GM12891 (cell line): ENCODE measurements around the gene RNF150.
"Not testable (repeated sequence)": the region's sequence is repeated elsewhere in the genome, so short reads cannot be mapped to it uniquely, and the experiment has no call there.

Experiments used
- DNase-seq: peaks from one replicate; pipeline ENCODE4 v3.0.0; 2011; ENCODE audit warnings: low spot score; ENCODE audit not compliant: insufficient read length
- FAIRE-seq: peaks from 2 replicates; lab custom pipeline; 2011; peaks lifted over from hg19 to GRCh38; lab: Jason Lieb, UNC
- PAX5 ChIP-seq: IDR thresholded peaks from 2 replicates; pipeline ENCODE4 v1.6.1; 2011; ENCODE audit warnings: low read length, moderate library complexity, mild to moderate bottlenecking; ENCODE audit not compliant: insufficient read depth, severe bottlenecking
- POLR2A ChIP-seq: IDR thresholded peaks from 2 replicates; pipeline ENCODE4 v1.6.1; 2011; ENCODE audit warnings: low read depth, low read length, control low read depth
- POLR2AphosphoS5 ChIP-seq: IDR thresholded peaks from 2 replicates; pipeline ENCODE4 v1.6.1; 2011; ENCODE audit warnings: low read depth, low read length, control low read depth
- POU2F2 ChIP-seq: IDR thresholded peaks from 2 replicates; pipeline ENCODE4 v1.6.1; 2011; ENCODE audit warnings: low read depth, mild to moderate bottlenecking, control low read depth, low read length, moderate library complexity
- SPI1 ChIP-seq: IDR thresholded peaks from 2 replicates; pipeline ENCODE4 v1.6.1; 2011; ENCODE audit warnings: low read depth, low read length, control low read depth
- TAF1 ChIP-seq: IDR thresholded peaks from 2 replicates; pipeline ENCODE4 v1.6.1; 2011; ENCODE audit warnings: low read depth, low read length, control low read depth

The RNF150 gene

GRCh38 chr4:140841186-140841585 is 292.1 kb downstream of the RNF150 start:
- TF ChIP-seq POU2F2 (no peak), PAX5 (no peak), TAF1 (no peak)
- FAIRE-seq (peak; percentile 47), DNase-seq (no peak)

GRCh38 chr4:140839888-140840790 is 293.1 kb downstream of the RNF150 start:
- no peak for DNase-seq
- no peak for FAIRE-seq
- TF ChIP-seq PAX5 (no peak), POLR2A (no peak), TAF1 (no peak), SPI1 (no peak), POU2F2 (no peak), POLR2AphosphoS5 (no peak)

GRCh38 chr4:140839406-140839805 is 293.9 kb downstream of the RNF150 start:
- DNase-seq (no peak), FAIRE-seq (no peak)
- no peak for TF ChIP-seq POLR2A
- TF ChIP-seq POLR2AphosphoS5: no peak
- no peak for TF ChIP-seq PAX5
- TF ChIP-seq TAF1: no peak
- no peak for TF ChIP-seq POU2F2
- TF ChIP-seq SPI1: no peak

- DNase-seq (no peak), FAIRE-seq (peak; percentile 45)
- peak; percentile 96 for TF ChIP-seq SPI1
- TF ChIP-seq PAX5: no peak
These were observed 295.5 kb downstream of the RNF150 start for GRCh38 chr4:140837736-140838135.

- TF ChIP-seq SPI1: peak; percentile 43; the same call in 1 of the 2 replicates
- TF ChIP-seq POLR2A: no peak
- TF ChIP-seq TAF1: no peak
- no peak for TF ChIP-seq POU2F2
- TF ChIP-seq POLR2AphosphoS5: no peak
- TF ChIP-seq PAX5: no peak
These were observed 298.3 kb downstream of the RNF150 start for GRCh38 chr4:140834839-140835495.

GRCh38 chr4:140833280-140833679 is 300.0 kb downstream of the RNF150 start:
- no peak for FAIRE-seq
- DNase-seq: no peak
- TF ChIP-seq SPI1 (no peak), POLR2A (no peak), POU2F2 (no peak), TAF1 (no peak), POLR2AphosphoS5 (no peak), PAX5 (no peak)

More at GRCh38 chr4:140834839-140835495, 298.3 kb downstream of the RNF150 start:
- DNase-seq (no peak), FAIRE-seq (no peak)

- TF ChIP-seq PAX5 (no peak), POU2F2 (no peak), POLR2AphosphoS5 (no peak), SPI1 (peak; percentile 90), POLR2A (no peak), TAF1 (no peak)
- DNase-seq (no peak), FAIRE-seq (peak; percentile 78)
These were observed 303.4 kb downstream of the RNF150 start for GRCh38 chr4:140829825-140830224.

- TF ChIP-seq SPI1: no peak
- no peak for TF ChIP-seq PAX5
- no peak for TF ChIP-seq TAF1
- TF ChIP-seq POU2F2: no peak
- TF ChIP-seq POLR2AphosphoS5: no peak
- TF ChIP-seq POLR2A: no peak
- FAIRE-seq: peak; percentile 88
- no peak for DNase-seq
These were observed 306.6 kb downstream of the RNF150 start for GRCh38 chr4:140826701-140827027.

- not testable (repeated sequence) for FAIRE-seq, DNase-seq
These were observed 312.7 kb downstream of the RNF150 start for GRCh38 chr4:140820520-140820919.

GRCh38 chr4:140819610-140820009 is 313.7 kb downstream of the RNF150 start:
- no peak for TF ChIP-seq POLR2A
- TF ChIP-seq POU2F2: no peak
- no peak for TF ChIP-seq TAF1
- no peak for TF ChIP-seq POLR2AphosphoS5
- no peak for TF ChIP-seq PAX5
- no peak for TF ChIP-seq SPI1
- DNase-seq: no peak
- FAIRE-seq: peak; percentile 52
